ENCODE data around the gene TPSD1. TPM values are rescaled to one million over a fixed set of nuclear protein-coding genes. Genes with fewer than 3 reads are reported as not detected.
"Not testable (repeated sequence)": the region's sequence is repeated elsewhere in the genome, so short reads cannot be mapped to it uniquely, and the experiment has no call there.

Gene TPSD1
- total RNA-seq, 1 experiment from 2014 or later = not detected

GRCh38 chr16:1230471-1231212 is 25.2 kb upstream of the TPSD1 start:
- BruUV-seq (replicated peaks); H3F3A ChIP-seq (ENCODE audit: insufficient read depth, low read depth); intact Hi-C loops (cut with micrococcal nuclease; ENCODE audit: unreplicated experiment); H3K27ac ChIP-seq; POLR2A ChIA-PET (ENCODE audit: unreplicated experiment); H4K20me1 ChIP-seq (ENCODE audit: insufficient read depth); H2AFZ ChIP-seq; H3K4me2 ChIP-seq; H3K9me2 ChIP-seq (ENCODE audit: insufficient read depth); H3K36me3 ChIP-seq (ENCODE audit: low read depth); H3K27me3 ChIP-seq (ENCODE audit: insufficient read depth, low read depth); DNase-seq; H3K79me2 ChIP-seq (ENCODE audit: low read depth); H3K9me3 ChIP-seq (ENCODE audit: insufficient read depth, low read depth); H3K4me1 ChIP-seq (replicated peaks; ENCODE audit: insufficient read depth); CTCF ChIA-PET; H3K4me3 ChIP-seq: not testable (repeated sequence)

- CTCF ChIA-PET; intact Hi-C loops (cut with micrococcal nuclease; ENCODE audit: unreplicated experiment): not testable (repeated sequence)
Observed at GRCh38 chr16:1231301-1231700, 24.6 kb upstream of the TPSD1 start.

GRCh38 chr16:1232049-1232748 is 23.7 kb upstream of the TPSD1 start:
- H3K27ac ChIP-seq; H3K4me1 ChIP-seq (replicated peaks; ENCODE audit: insufficient read depth); POLR2A ChIA-PET (ENCODE audit: unreplicated experiment); H4K20me1 ChIP-seq (ENCODE audit: insufficient read depth); H3K27me3 ChIP-seq (ENCODE audit: insufficient read depth, low read depth); H3K9me3 ChIP-seq (ENCODE audit: insufficient read depth, low read depth); CTCF ChIA-PET; H3K9me2 ChIP-seq (ENCODE audit: insufficient read depth); H3K4me3 ChIP-seq; intact Hi-C loops (cut with micrococcal nuclease; ENCODE audit: unreplicated experiment); BruUV-seq (replicated peaks); H2AFZ ChIP-seq; H3K36me3 ChIP-seq (ENCODE audit: low read depth); H3K4me2 ChIP-seq; H3F3A ChIP-seq (ENCODE audit: insufficient read depth, low read depth); H3K79me2 ChIP-seq (ENCODE audit: low read depth); DNase-seq: not testable (repeated sequence)

More at GRCh38 chr16:1231301-1231700, 24.6 kb upstream of the TPSD1 start:
- H3F3A ChIP-seq (ENCODE audit: insufficient read depth, low read depth); H3K4me3 ChIP-seq; H3K27me3 ChIP-seq (ENCODE audit: insufficient read depth, low read depth); H3K9me2 ChIP-seq (ENCODE audit: insufficient read depth); BruUV-seq (replicated peaks); H4K20me1 ChIP-seq (ENCODE audit: insufficient read depth); POLR2A ChIA-PET (ENCODE audit: unreplicated experiment); H3K79me2 ChIP-seq (ENCODE audit: low read depth); H2AFZ ChIP-seq; H3K36me3 ChIP-seq (ENCODE audit: low read depth); H3K27ac ChIP-seq; H3K4me1 ChIP-seq (replicated peaks; ENCODE audit: insufficient read depth); DNase-seq; H3K4me2 ChIP-seq; H3K9me3 ChIP-seq (ENCODE audit: insufficient read depth, low read depth): not testable (repeated sequence)

GRCh38 chr16:1236659-1237058 is 19.2 kb upstream of the TPSD1 start:
- H3K9me3 ChIP-seq (ENCODE audit: insufficient read depth, low read depth); H3K4me3 ChIP-seq; H3K9me2 ChIP-seq (ENCODE audit: insufficient read depth); H3K4me1 ChIP-seq (replicated peaks; ENCODE audit: insufficient read depth); DNase-seq; H4K20me1 ChIP-seq (ENCODE audit: insufficient read depth); H3K36me3 ChIP-seq (ENCODE audit: low read depth); H2AFZ ChIP-seq; H3K27me3 ChIP-seq (ENCODE audit: insufficient read depth, low read depth); CTCF ChIA-PET; BruUV-seq (replicated peaks); H3K79me2 ChIP-seq (ENCODE audit: low read depth); POLR2A ChIA-PET (ENCODE audit: unreplicated experiment); H3F3A ChIP-seq (ENCODE audit: insufficient read depth, low read depth); H3K4me2 ChIP-seq; H3K27ac ChIP-seq; intact Hi-C loops (cut with micrococcal nuclease; ENCODE audit: unreplicated experiment): not testable (repeated sequence)

- H3F3A ChIP-seq (ENCODE audit: insufficient read depth, low read depth) = no peaks in the 10 kb centered on the region
- CTCF ChIA-PET = no interaction called here
- POLR2A ChIA-PET (ENCODE audit: unreplicated experiment) = no interaction called here
- no peaks in the 10 kb centered on the region for H4K20me1 ChIP-seq (ENCODE audit: insufficient read depth)
- H3K27me3 ChIP-seq (ENCODE audit: insufficient read depth, low read depth) = no peaks in the 10 kb centered on the region
- intact Hi-C loops (cut with micrococcal nuclease; ENCODE audit: unreplicated experiment) = no loop called here
- no TSS peak for BruUV-seq (replicated peaks)
- no peak overlapping the region for H3K4me2 ChIP-seq
- no peak overlapping the region for H3K4me3 ChIP-seq
- H3K36me3 ChIP-seq (ENCODE audit: low read depth) = no peaks in the 10 kb centered on the region
- DNase-seq = no peak
- H2AFZ ChIP-seq = no peak overlapping the region
- no peak for TF ChIP-seq CTCF (conservative IDR thresholded peaks at IDR 0.05)
- no peak for TF ChIP-seq EZH2 (IDR thresholded peaks at IDR 0.05; ENCODE audit: low read depth)
- H3K4me1 ChIP-seq (replicated peaks; ENCODE audit: insufficient read depth) = no peaks in the 10 kb centered on the region
- no peaks in the 10 kb centered on the region for H3K79me2 ChIP-seq (ENCODE audit: low read depth)
- H3K9me3 ChIP-seq (ENCODE audit: insufficient read depth, low read depth) = no peaks in the 10 kb centered on the region
- no peaks in the 10 kb centered on the region for H3K9me2 ChIP-seq (ENCODE audit: insufficient read depth)
- H3K27ac ChIP-seq = no peak overlapping the region
Observed at GRCh38 chr16:1237990-1238389, 17.9 kb upstream of the TPSD1 start.

GRCh38 chr16:1238909-1239308 is 17.0 kb upstream of the TPSD1 start:
- H3K4me1 ChIP-seq (replicated peaks; ENCODE audit: insufficient read depth); H3K9me3 ChIP-seq (ENCODE audit: insufficient read depth, low read depth); BruUV-seq (replicated peaks); H3K4me2 ChIP-seq; DNase-seq; H3K79me2 ChIP-seq (ENCODE audit: low read depth); H3K9me2 ChIP-seq (ENCODE audit: insufficient read depth); intact Hi-C loops (cut with micrococcal nuclease; ENCODE audit: unreplicated experiment); H2AFZ ChIP-seq; H3K4me3 ChIP-seq; H3F3A ChIP-seq (ENCODE audit: insufficient read depth, low read depth); H3K27me3 ChIP-seq (ENCODE audit: insufficient read depth, low read depth); H3K27ac ChIP-seq; CTCF ChIA-PET; H3K36me3 ChIP-seq (ENCODE audit: low read depth); H4K20me1 ChIP-seq (ENCODE audit: insufficient read depth): not testable (repeated sequence)
- POLR2A ChIA-PET (ENCODE audit: unreplicated experiment) = interaction anchor here (0.5 kb wide), 1 partner anchor 146 kb away, joined by 5 read pairs; no protein-coding TSS in a partner anchor
